Bronchus fibroblast of lung (primary cell): ENCODE results near the gene C3orf22. TPM values are rescaled to one million over a fixed set of nuclear protein-coding genes. Genes with fewer than 3 reads are reported as not detected.

Experiments used
- total RNA-seq: library from RNA; depleted of rRNA; stranded (reverse); fragments of >200 nt; gene quantifications from 2 replicates; pipeline ENCODE4 v1.2.3, GENCODE V29; 2015

The C3orf22 gene, protein sequence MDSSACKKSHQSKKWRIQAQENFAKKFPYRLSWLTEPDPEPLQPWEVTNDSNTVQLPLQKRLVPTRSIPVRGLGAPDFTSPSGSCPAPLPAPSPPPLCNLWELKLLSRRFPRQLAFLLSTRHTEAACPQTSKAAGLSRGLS
- not detected in 2 replicates for total RNA-seq

GRCh38 chr3:126558336-126559071 lies at the start of gene C3orf22:
Gene C3orf22, minus strand, starts transcription at chr3:126558932. Its CDS starts 5,542 bp downstream, at chr3:126553390.

GRCh38 chr3:126523745-126524428 lies 34.8 kb downstream of the C3orf22 start, which contains the start of gene CHST13:
Gene CHST13, plus strand, starts transcription at chr3:126524155. Its CDS starts 178 bp downstream, at chr3:126524333.

DNA sequence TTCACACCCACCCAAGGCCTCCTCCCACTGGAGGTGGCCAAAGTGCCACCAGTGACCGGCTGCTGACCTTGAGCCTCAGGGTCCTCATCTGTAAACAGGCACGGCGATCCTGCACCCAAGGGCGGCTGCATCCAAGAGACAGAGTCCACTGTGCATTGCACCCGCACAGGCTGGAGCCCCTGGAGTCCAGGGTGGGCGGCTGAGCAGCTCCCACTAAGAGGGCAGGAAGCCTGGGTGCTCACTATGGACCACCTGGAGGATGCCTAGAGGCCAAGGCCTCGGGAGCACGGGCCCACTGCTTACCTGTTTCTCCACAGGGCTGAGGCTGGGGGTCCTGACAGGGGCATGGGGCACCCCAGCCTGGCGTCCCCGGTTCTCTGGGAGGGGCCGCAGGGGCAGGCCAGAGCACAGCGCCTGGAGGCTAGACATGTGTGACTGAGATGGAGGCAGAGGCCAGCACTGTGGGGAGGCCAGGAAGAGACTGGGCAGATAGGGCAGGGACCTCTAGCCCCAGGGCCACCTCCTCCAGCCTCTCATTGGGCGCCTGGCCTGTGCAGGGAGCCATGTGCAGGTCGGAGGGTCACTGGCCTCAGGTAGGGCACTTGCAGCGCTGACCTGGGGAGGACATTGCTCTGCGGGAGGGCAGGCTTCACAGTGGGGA lies 41.3 kb downstream of the C3orf22 start, which contains the start of gene UROC1:
Gene UROC1 (minus strand): TSS at position 483 of the 661 bp plus-strand sequence. CDS start 54 bp downstream, at position 429.

Other genes starting within 250 kb of the C3orf22 start
- gene KLF15, start 201.5 kb downstream of the C3orf22 start, total RNA-seq: 3.2 and 3.3 TPM in 2 replicates
- not detected in 2 replicates for gene CFAP100, start 164.0 kb downstream of the C3orf22 start, total RNA-seq
- gene ZXDC, start 83.0 kb downstream of the C3orf22 start, total RNA-seq: 14.3 and 16.1 TPM in 2 replicates
- gene UROC1, start 41.2 kb downstream of the C3orf22 start, total RNA-seq: not detected in 2 replicates
- not detected in 2 replicates for gene CHST13, start 34.8 kb downstream of the C3orf22 start, total RNA-seq
- gene TXNRD3, start 96.2 kb upstream of the C3orf22 start, total RNA-seq: 6.1 and 6.9 TPM in 2 replicates
- gene CHCHD6, start 145.3 kb upstream of the C3orf22 start, total RNA-seq: 20.1 and 23.0 TPM in 2 replicates